ENCODE results near the gene ZNF408.

ZNF408 gene

DNA sequence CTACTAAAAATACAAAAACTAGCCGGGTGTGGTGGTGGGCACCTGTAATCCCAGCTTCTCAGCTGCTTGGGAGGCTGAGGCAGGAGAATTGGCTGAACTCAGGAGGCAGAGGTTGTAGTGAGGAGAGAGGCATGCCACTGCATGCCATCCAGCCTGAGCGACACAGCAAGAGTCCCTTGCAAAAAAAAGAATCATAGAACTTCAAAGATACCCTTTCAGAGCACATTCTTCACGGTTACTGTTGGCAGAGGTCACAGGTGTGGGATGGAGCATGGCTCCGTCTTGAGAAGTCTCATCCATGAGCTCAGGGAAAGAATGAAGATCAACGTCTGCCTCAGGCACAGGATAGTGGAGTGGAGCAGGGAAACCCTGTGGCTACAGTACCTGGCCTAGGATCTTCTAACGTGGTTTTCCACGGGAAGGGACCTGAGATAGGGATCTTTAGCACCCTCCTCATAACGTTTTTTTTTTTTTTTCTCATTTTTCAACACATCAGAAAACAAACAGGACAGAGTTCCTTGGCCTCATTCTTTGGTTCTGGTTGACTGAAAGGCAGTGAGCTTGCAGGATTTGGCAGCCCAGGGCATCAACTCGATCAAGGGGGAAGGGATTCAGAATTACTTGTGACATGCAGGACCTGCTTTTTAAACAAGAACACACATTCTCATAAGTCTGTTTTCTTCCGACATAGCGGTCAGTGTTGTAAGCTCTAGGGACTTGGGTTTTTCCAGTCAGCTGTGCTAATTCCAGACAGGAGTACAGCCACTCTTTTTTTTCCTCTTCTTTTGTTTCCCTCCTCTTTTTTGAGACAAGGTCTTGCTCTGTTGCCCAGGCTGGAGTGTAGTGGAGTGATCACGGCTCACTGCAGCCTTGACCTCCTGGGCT is 41.0 kb downstream of the ZNF408 start:
- Histone ChIP-seq H3K36me3 (replicated peaks in 1 of 2; ENCODE audit: control insufficient read depth in 2 of 2, insufficient read depth in 2 of 2, low read length in 2 of 2) (peaks cover 34 to 71% of the 10 kb centered on the region in 2 donors), H3K79me1 (ENCODE audit: low read depth, low read length) (no peaks in the 10 kb centered on the region), H3K4ac (ENCODE audit: low read length) (no peak overlapping the region), H3K23ac (ENCODE audit: low read depth, low read length, poor library complexity) (no peak overlapping the region), H2AFZ (ENCODE audit: low read length) (no peak overlapping the region), H3K4me2 (ENCODE audit: insufficient read depth, low read length, poor library complexity, severe bottlenecking) (no peak overlapping the region), H3K9me3 (replicated peaks in 1 of 2; ENCODE audit: control insufficient read depth in 2 of 2, insufficient read depth in 1 of 2, low read depth in 1 of 2, low read length in 2 of 2) (no peaks in the 10 kb centered on the region), H3K4me1 (ENCODE audit: control insufficient read depth in 2 of 2, insufficient read depth in 1 of 2, low read depth in 1 of 2, low read length in 2 of 2) (no peaks in the 10 kb centered on the region), H2BK5ac (ENCODE audit: low read length) (no peak overlapping the region), H4K91ac (ENCODE audit: low read depth, low read length, poor library complexity) (no peak overlapping the region), H2BK12ac (ENCODE audit: low read length) (no peak overlapping the region), H3K14ac (ENCODE audit: low read length) (no peak overlapping the region), H3K27me3 (ENCODE audit: control insufficient read depth in 3 of 3, insufficient read depth in 3 of 3, low read depth in 1 of 3, low read length in 3 of 3) (no peaks in the 10 kb centered on the region), H3K27ac (replicated peaks; ENCODE audit: low read length) (no peak overlapping the region), H3K4me3 (ENCODE audit: low read length in 2 of 2) (no peak overlapping the region), H3K9ac (ENCODE audit: low read depth, low read length, poor library complexity) (no peak overlapping the region), H2AK5ac (ENCODE audit: low read depth, low read length) (no peak overlapping the region), H2BK15ac (ENCODE audit: low read length) (no peak overlapping the region), H2BK120ac (ENCODE audit: low read depth, low read length) (no peak overlapping the region), H3K18ac (ENCODE audit: low read length) (no peak overlapping the region), H4K8ac (ENCODE audit: low read depth, low read length) (no peak overlapping the region)
- no CpG with 5 or more reads among the region's 12 CpGs for WGBS, 2 donors (ENCODE audit: extremely low coverage in 2 of 2, insufficient read length in 2 of 2, insufficient replicate concordance in 1 of 2)
- DNase-seq (ENCODE audit: low spot score), result no peak

DNA sequence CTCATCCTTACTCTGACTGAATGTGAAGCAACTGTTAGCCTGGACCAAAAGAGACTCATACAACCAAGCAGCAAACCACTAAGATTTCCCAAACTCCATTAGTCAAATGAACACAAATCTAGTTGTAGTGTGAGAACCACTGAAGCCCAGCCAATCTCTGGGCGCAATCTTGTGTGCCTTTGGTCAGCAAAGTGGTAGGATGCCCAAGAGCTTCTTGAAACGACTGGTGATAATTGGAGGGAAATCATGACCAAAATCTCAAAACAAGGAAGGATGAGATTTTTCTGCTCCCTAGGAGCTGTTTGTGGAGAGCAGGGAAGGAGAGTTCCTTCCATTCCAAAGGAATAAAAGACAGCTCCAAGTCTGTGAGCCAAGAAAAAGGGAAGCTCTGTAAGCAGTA is 42.2 kb downstream of the ZNF408 start:
- no peaks in the 10 kb centered on the region for H3K9me3 ChIP-seq (replicated peaks in 1 of 2; ENCODE audit: control insufficient read depth in 2 of 2, insufficient read depth in 1 of 2, low read depth in 1 of 2, low read length in 2 of 2)

DNA sequence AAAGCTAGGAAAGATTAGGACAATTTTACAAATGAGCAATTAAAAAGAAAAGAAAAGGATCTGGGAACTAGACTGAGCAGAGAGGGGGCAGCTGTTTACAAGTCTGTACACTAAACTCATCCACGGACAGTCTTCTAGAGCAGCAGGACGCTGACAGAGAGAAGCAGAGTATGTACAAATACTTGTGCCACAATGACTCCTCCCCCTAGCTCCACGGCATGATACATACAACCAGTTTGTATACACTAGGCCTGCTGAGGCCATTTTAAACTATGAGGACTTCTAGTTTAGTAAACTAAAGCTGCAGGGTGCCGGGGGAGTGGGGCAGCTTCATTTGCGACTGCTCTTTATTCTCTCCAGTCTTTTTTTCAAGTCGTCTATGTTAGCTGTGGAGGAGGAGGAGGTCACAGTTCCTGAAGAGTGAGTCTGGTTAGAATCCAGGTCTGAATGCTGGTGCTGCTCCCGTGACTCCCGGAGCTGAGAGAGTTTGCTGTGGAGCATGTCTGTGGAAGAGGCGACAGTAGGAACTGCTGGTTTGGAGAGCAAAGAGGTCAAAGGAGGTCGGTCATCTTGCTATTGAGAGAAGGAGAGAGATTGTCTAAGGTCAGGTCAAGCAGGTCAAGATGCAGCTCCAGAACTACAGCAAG is 43.0 kb downstream of the ZNF408 start:
- H2BK12ac ChIP-seq (ENCODE audit: low read length), result no peak overlapping the region
- no peaks in the 10 kb centered on the region for H3K4me1 ChIP-seq (ENCODE audit: control insufficient read depth in 2 of 2, insufficient read depth in 1 of 2, low read depth in 1 of 2, low read length in 2 of 2)
- no peak overlapping the region for H2BK15ac ChIP-seq (ENCODE audit: low read length)
- H3K4ac ChIP-seq (ENCODE audit: low read length), result no peak overlapping the region
- H3K18ac ChIP-seq (ENCODE audit: low read length), result no peak overlapping the region
- H3K4me2 ChIP-seq (ENCODE audit: insufficient read depth, low read length, poor library complexity, severe bottlenecking), result no peak overlapping the region
- no peak overlapping the region for H3K27ac ChIP-seq (replicated peaks; ENCODE audit: low read length)
- H3K14ac ChIP-seq (ENCODE audit: low read length), result no peak overlapping the region
- no peak overlapping the region for H2BK120ac ChIP-seq (ENCODE audit: low read depth, low read length)
- H2BK5ac ChIP-seq (ENCODE audit: low read length), result no peak overlapping the region
- WGBS, 2 donors (ENCODE audit: extremely low coverage in 2 of 2, insufficient read length in 2 of 2, insufficient replicate concordance in 1 of 2), result no CpG with 5 or more reads among the region's 10 CpGs
- H4K91ac ChIP-seq (ENCODE audit: low read depth, low read length, poor library complexity), result no peak overlapping the region
- no peak for DNase-seq (ENCODE audit: low spot score)
- H3K27me3 ChIP-seq (ENCODE audit: control insufficient read depth in 3 of 3, insufficient read depth in 3 of 3, low read depth in 1 of 3, low read length in 3 of 3), result no peaks in the 10 kb centered on the region
- H3K23ac ChIP-seq (ENCODE audit: low read depth, low read length, poor library complexity), result no peak overlapping the region
- no peaks in the 10 kb centered on the region for H3K79me1 ChIP-seq (ENCODE audit: low read depth, low read length)
- no peak overlapping the region for H2AK5ac ChIP-seq (ENCODE audit: low read depth, low read length)
- H3K9ac ChIP-seq (ENCODE audit: low read depth, low read length, poor library complexity), result no peak overlapping the region
- H3K36me3 ChIP-seq (replicated peaks in 1 of 2; ENCODE audit: control insufficient read depth in 2 of 2, insufficient read depth in 2 of 2, low read length in 2 of 2), result peaks cover 44 to 90% of the 10 kb centered on the region in 2 donors
- no peaks in the 10 kb centered on the region for H3K9me3 ChIP-seq (replicated peaks in 1 of 2; ENCODE audit: control insufficient read depth in 2 of 2, insufficient read depth in 1 of 2, low read depth in 1 of 2, low read length in 2 of 2)
- no peak overlapping the region for H2AFZ ChIP-seq (ENCODE audit: low read length)
- H4K8ac ChIP-seq (ENCODE audit: low read depth, low read length), result no peak overlapping the region
- H3K4me3 ChIP-seq (ENCODE audit: low read length in 2 of 2), result no peak overlapping the region

More for the DNA sequence above, 42.2 kb downstream of the ZNF408 start:
- Histone ChIP-seq H2BK15ac (ENCODE audit: low read length) (no peak overlapping the region), H3K4ac (ENCODE audit: low read length) (no peak overlapping the region), H3K4me3 (ENCODE audit: low read length in 2 of 2) (no peak overlapping the region), H3K36me3 (replicated peaks in 1 of 2; ENCODE audit: control insufficient read depth in 2 of 2, insufficient read depth in 2 of 2, low read length in 2 of 2) (peaks cover 42 to 83% of the 10 kb centered on the region in 2 donors), H3K18ac (ENCODE audit: low read length) (no peak overlapping the region), H4K8ac (ENCODE audit: low read depth, low read length) (no peak overlapping the region), H3K27ac (replicated peaks; ENCODE audit: low read length) (no peak overlapping the region), H3K9ac (ENCODE audit: low read depth, low read length, poor library complexity) (no peak overlapping the region), H3K4me1 (ENCODE audit: control insufficient read depth in 2 of 2, insufficient read depth in 1 of 2, low read depth in 1 of 2, low read length in 2 of 2) (no peaks in the 10 kb centered on the region), H4K91ac (ENCODE audit: low read depth, low read length, poor library complexity) (no peak overlapping the region), H3K23ac (ENCODE audit: low read depth, low read length, poor library complexity) (no peak overlapping the region), H3K4me2 (ENCODE audit: insufficient read depth, low read length, poor library complexity, severe bottlenecking) (no peak overlapping the region), H2AFZ (ENCODE audit: low read length) (no peak overlapping the region), H3K79me1 (ENCODE audit: low read depth, low read length) (no peaks in the 10 kb centered on the region), H2BK120ac (ENCODE audit: low read depth, low read length) (no peak overlapping the region), H2AK5ac (ENCODE audit: low read depth, low read length) (no peak overlapping the region), H3K27me3 (ENCODE audit: control insufficient read depth in 3 of 3, insufficient read depth in 3 of 3, low read depth in 1 of 3, low read length in 3 of 3) (no peaks in the 10 kb centered on the region), H2BK12ac (ENCODE audit: low read length) (no peak overlapping the region), H2BK5ac (ENCODE audit: low read length) (no peak overlapping the region), H3K14ac (ENCODE audit: low read length) (no peak overlapping the region)
- no peak for DNase-seq (ENCODE audit: low spot score)
- no CpG with 5 or more reads among the region's 2 CpGs for WGBS, 2 donors (ENCODE audit: extremely low coverage in 2 of 2, insufficient read length in 2 of 2, insufficient replicate concordance in 1 of 2)

DNA sequence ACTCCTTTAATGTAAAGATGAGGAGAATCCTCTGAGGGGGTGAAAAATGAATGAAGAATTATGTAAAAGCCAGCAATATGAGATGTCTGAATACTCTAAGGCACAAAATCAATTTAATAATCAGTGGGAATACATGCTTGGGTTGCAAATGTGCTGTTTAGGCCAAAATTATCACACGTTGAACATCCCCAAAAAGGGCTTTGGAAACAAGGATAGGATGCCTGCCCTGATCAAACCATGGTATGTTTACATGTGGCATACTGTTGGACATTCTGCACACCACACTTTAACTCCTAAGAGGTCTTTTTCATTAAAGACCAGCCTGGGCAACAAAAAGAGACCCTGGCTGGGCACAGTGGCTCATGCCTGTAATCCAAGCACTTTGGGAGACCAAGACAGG is 44.5 kb downstream of the ZNF408 start:
- no peaks in the 10 kb centered on the region for H3K79me1 ChIP-seq (ENCODE audit: low read depth, low read length)
- no peak overlapping the region for H3K27ac ChIP-seq (replicated peaks; ENCODE audit: low read length)
- H2BK15ac ChIP-seq (ENCODE audit: low read length), result no peak overlapping the region
- H3K4ac ChIP-seq (ENCODE audit: low read length), result no peak overlapping the region
- H3K4me2 ChIP-seq (ENCODE audit: insufficient read depth, low read length, poor library complexity, severe bottlenecking), result no peak overlapping the region
- H3K36me3 ChIP-seq (replicated peaks in 1 of 2; ENCODE audit: control insufficient read depth in 2 of 2, insufficient read depth in 2 of 2, low read length in 2 of 2), result peaks cover 49 to 99% of the 10 kb centered on the region in 2 donors
- no peak overlapping the region for H3K18ac ChIP-seq (ENCODE audit: low read length)
- no peak overlapping the region for H3K9ac ChIP-seq (ENCODE audit: low read depth, low read length, poor library complexity)
- no peak overlapping the region for H4K91ac ChIP-seq (ENCODE audit: low read depth, low read length, poor library complexity)
- no peaks in the 10 kb centered on the region for H3K4me1 ChIP-seq (ENCODE audit: control insufficient read depth in 2 of 2, insufficient read depth in 1 of 2, low read depth in 1 of 2, low read length in 2 of 2)
- no peak overlapping the region for H2AFZ ChIP-seq (ENCODE audit: low read length)
- H3K4me3 ChIP-seq (ENCODE audit: low read length in 2 of 2), result no peak overlapping the region
- no peak overlapping the region for H3K14ac ChIP-seq (ENCODE audit: low read length)
- no peak overlapping the region for H2BK12ac ChIP-seq (ENCODE audit: low read length)
- no peak overlapping the region for H4K8ac ChIP-seq (ENCODE audit: low read depth, low read length)
- no peak for DNase-seq (ENCODE audit: low spot score)
- no peaks in the 10 kb centered on the region for H3K27me3 ChIP-seq (ENCODE audit: control insufficient read depth in 3 of 3, insufficient read depth in 3 of 3, low read depth in 1 of 3, low read length in 3 of 3)
- H3K23ac ChIP-seq (ENCODE audit: low read depth, low read length, poor library complexity), result no peak overlapping the region
- no peak overlapping the region for H2AK5ac ChIP-seq (ENCODE audit: low read depth, low read length)
- WGBS, 2 donors (ENCODE audit: extremely low coverage in 2 of 2, insufficient read length in 2 of 2, insufficient replicate concordance in 1 of 2), result no CpG with 5 or more reads among the region's 1 CpG
- no peak overlapping the region for H2BK120ac ChIP-seq (ENCODE audit: low read depth, low read length)
- H2BK5ac ChIP-seq (ENCODE audit: low read length), result no peak overlapping the region
- no peaks in the 10 kb centered on the region for H3K9me3 ChIP-seq (replicated peaks in 1 of 2; ENCODE audit: control insufficient read depth in 2 of 2, insufficient read depth in 1 of 2, low read depth in 1 of 2, low read length in 2 of 2)
